Heart left ventricle (tissue), 16 donors: ENCODE measurements around the gene SLC9C2. TPM values are rescaled to one million over a fixed set of nuclear protein-coding genes. Genes with fewer than 3 reads are reported as not detected.

Experiments used
- ATAC-seq, 4 donors: fragments of 200-7000 bp; cut with Tn5 transposase; one replicate each; pipeline ENCODE4 v1.9.1; 2020 to 2022; ENCODE audit warnings: moderate library complexity in 4 of 4, mild to moderate bottlenecking in 3 of 4, moderate number of reproducible peaks in 1 of 4
- DNase-seq, 5 donors: peaks; one replicate each; pipeline ENCODE4 v3.0.0-alpha.2; 2020
- H3K27ac ChIP-seq, 12 donors: fragments of 200-600 bp; sonication (generic) in 4 of 12; one replicate each; pipeline versions ENCODE4 v1.5.0 to v1.8.0; 2016 to 2022; ENCODE audit warnings: mild to moderate bottlenecking in 2 of 12
- H3K27me3 ChIP-seq, 9 donors: fragments of 200-600 bp; sonication (generic) in 2 of 9; one replicate each; pipeline versions ENCODE4 v1.5.1 to v1.8.0; 2016 to 2022; ENCODE audit warnings: mild to moderate bottlenecking in 3 of 9
- H3K36me3 ChIP-seq, 9 donors: fragments of 200-600 bp; sonication (generic) in 2 of 9; one replicate each; pipeline versions ENCODE4 v1.5.0 to v1.8.0; 2018 to 2022; ENCODE audit warnings: mild to moderate bottlenecking in 2 of 9
- H3K4me1 ChIP-seq, 12 donors: fragments of 200-600 bp; sonication (generic) in 4 of 12; one replicate each; pipeline versions ENCODE4 v1.5.0 to v1.8.0; 2016 to 2022; ENCODE audit warnings: mild to moderate bottlenecking in 3 of 12
- H3K4me3 ChIP-seq, 12 donors: fragments of 200-600 bp; sonication (generic) in 4 of 12; one replicate each; pipeline versions ENCODE4 v1.5.0 to v1.8.0; 2017 to 2022; ENCODE audit warnings: mild to moderate bottlenecking in 9 of 12, moderate library complexity in 4 of 12
- H3K9me3 ChIP-seq, 12 donors: fragments of 200-600 bp; sonication (generic) in 4 of 12; one replicate each; pipeline versions ENCODE4 v1.5.0 to v1.8.0; 2016 to 2022; ENCODE audit warnings: mild to moderate bottlenecking in 1 of 12
- CTCF ChIP-seq, 12 donors: fragments of 200-600 bp; sonication (generic) in 4 of 12; IDR thresholded peaks; one replicate each; pipeline versions ENCODE4 v1.5.0 to v1.8.0; 2018 to 2022; ENCODE audit warnings: antibody characterized with exemption in 12 of 12, mild to moderate bottlenecking in 5 of 12
- POLR2A ChIP-seq, 2 donors: fragments of 450-650 bp; IDR thresholded peaks; one replicate each; pipeline ENCODE4 v1.6.1; 2017; ENCODE audit warnings: antibody characterized with exemption in 2 of 2, mild to moderate bottlenecking in 2 of 2, moderate library complexity in 2 of 2
- WGBS, 4 donors: extraction: QIAGEN DNeasy Blood & Tissue Kit in 2 of 4; methylation state at CpG; one replicate each; pipeline versions ENCODE4 v1.1.5 to v1.1.7; 2013 to 2018; 5-methylcytosine and 5-hydroxymethylcytosine counted together
- intact Hi-C, 10 donors: fragments of 100-400 bp; cut with DNase I; formaldehyde crosslinking; loops; one replicate each; pipeline versions ENCODE4 v1.11.1 to v1.14.2; 2022
- polyA plus RNA-seq, 2 donors: library from polyadenylated mRNA; stranded (reverse); fragments of 200-250 nt; gene quantifications; one replicate each; pipeline ENCODE4 v1.2.3, GENCODE V29; 2013
- total RNA-seq, 9 donors: library from RNA; depleted of rRNA in 2 of 9; stranded (reverse); fragments of >200 nt in 2 of 9; fragmentation: NEBNext Ultra II Directional in 3 of 9; extraction: Animal tissue kit (Norgen Biotek cat#: 25700) in 3 of 9; gene quantifications; one replicate each; pipeline versions ENCODE4 v1.1.0 to v1.2.4, GENCODE V29; 2016 to 2023
- donor health status: ischemic (EF 13 %, LVEDD 7.1; RV severe dilation, severe dysfunction).
- donor health status: healthy with polysubstance abuse.
- donor health status: DM: no; HTN: yes; CAD: no.
- donor health status: DM: no; HTN: no; CAD: no.
- donor health status: ischemic (EF 25% LVEDD 6.9; RV normal size, moderate dysfunction).
- donor health status: ischemic (EF 25% LVEDD 5.7; RV mildly dilated, moderate dysfunction).
- donor health status: healthy.
- donor health status: DM: yes; HTN: yes; CAD: no.
- donor health status: ischemic (EF 35%, LVEDD 5.7; RV mildly dilated, moderate dysfunction).
- donor health status: nonischemic (EF 11% LVEDD 7.7; RV severe dilation, severe dysfunction).
- donor health status: DM: yes; HTN: yes; CAD: no.
- donor health status: PGD.
- donor health status: ischemic (EF 29% LVEDD 5.4; RV normal size, mild dysfunction).
- donor health status: nonischemic (EF 23%, LVEDD 6.1; RV moderate dilation, normal function).

Gene SLC9C2
- total and polyA plus RNA-seq, 11 donors: 0.09 to 1.8 (median 0.17) TPM; not detected in 8

GRCh38 chr1:173453982-173454381, 148.9 kb downstream of the SLC9C2 start:
- H3K4me3 ChIP-seq: no peak overlapping the region
- ATAC-seq (no peak), DNase-seq (no peak)
- H3K9me3 ChIP-seq: no peaks in the 10 kb centered on the region
- intact Hi-C loops: no loop called here
- H3K27me3 ChIP-seq: no peaks in the 10 kb centered on the region
- peaks cover 0 to 8% (median 0%) of the 10 kb centered on the region in 9 donors for H3K36me3 ChIP-seq
- H3K4me1 ChIP-seq: peaks cover 0 to 7% (median 0%) of the 10 kb centered on the region in 12 donors
- no peak for TF ChIP-seq POLR2A (IDR thresholded peaks at IDR 0.05)
- no peak for TF ChIP-seq CTCF (IDR thresholded peaks at IDR 0.05)
- no peak overlapping the region for H3K27ac ChIP-seq

GRCh38 chr1:173451981-173452380, 150.9 kb downstream of the SLC9C2 start:
- Histone ChIP-seq H3K4me3 (no peak overlapping the region), H3K4me1 (peaks cover 0 to 7% (median 0%) of the 10 kb centered on the region in 12 donors), H3K9me3 (peaks cover 0 to under 1% (median 0%) of the 10 kb centered on the region in 12 donors), H3K27ac (peak overlapping the region in 1 of 12 donors; percentile 63), H3K27me3 (no peaks in the 10 kb centered on the region), H3K36me3 (peaks cover 0 to 8% (median 0%) of the 10 kb centered on the region in 9 donors)
- DNase-seq: peak in 4 of 5 donors; percentile 31 to 54 (median 36)
- intact Hi-C loops: no loop called here
- ATAC-seq: peak in 3 of 4 donors; percentile 79 to 86 (median 81)
- 30 to 50% (median 38%) methylated on average over 2 of the region's 2 CpGs for WGBS, 4 donors
- no peak for TF ChIP-seq POLR2A (IDR thresholded peaks at IDR 0.05)
- TF ChIP-seq CTCF (IDR thresholded peaks at IDR 0.05): no peak

Other genes starting within 250 kb of the SLC9C2 start
- gene PRDX6, start 125.7 kb downstream of the SLC9C2 start, total RNA-seq: 100 to 1,000 TPM; 237 to 522 (median 405) TPM
- gene PRDX6, start 125.7 kb downstream of the SLC9C2 start, polyA plus RNA-seq: 100 to 1,000 TPM; 452 to 635 TPM
- not detected for gene TEX50, start 32.3 kb upstream of the SLC9C2 start, total RNA-seq
- not detected for gene TEX50, start 32.3 kb upstream of the SLC9C2 start, polyA plus RNA-seq
- under 1 TPM in 5 of 9 donors, not detected in 4; 0.18 to 0.27 (median 0.25) TPM for gene ANKRD45, start 66.8 kb upstream of the SLC9C2 start, total RNA-seq
- gene ANKRD45, start 66.8 kb upstream of the SLC9C2 start, polyA plus RNA-seq: not detected
- 10 to 100 TPM; 14.5 to 20.1 (median 18.3) TPM for gene KLHL20, start 111.9 kb upstream of the SLC9C2 start, total RNA-seq
- gene KLHL20, start 111.9 kb upstream of the SLC9C2 start, polyA plus RNA-seq: 10 to 100 TPM in 1 of 2 donors, 1 to 10 TPM in 1; 4.2 to 13.8 TPM
- gene DARS2, start 221.6 kb upstream of the SLC9C2 start, total RNA-seq: 10 to 100 TPM; 10.9 to 25.1 (median 15.9) TPM
- 10 to 100 TPM in 1 of 2 donors, 1 to 10 TPM in 1; 5.5 to 12.0 TPM for gene DARS2, start 221.6 kb upstream of the SLC9C2 start, polyA plus RNA-seq
- gene CENPL, start 221.8 kb upstream of the SLC9C2 start, total RNA-seq: 1 to 10 TPM; 1.7 to 5.8 (median 3.5) TPM
- 1 to 10 TPM; 2.1 to 4.6 TPM for gene CENPL, start 221.8 kb upstream of the SLC9C2 start, polyA plus RNA-seq